ENCODE measurements around the gene LPCAT1.
A peak's percentile ranks its signal among the peaks of the same experiment; 100 is the strongest.

LPCAT1 gene

GRCh38 chr5:1513326-1514026, 10.3 kb downstream of the LPCAT1 start:
- Histone ChIP-seq H3K4me3 (ENCODE audit: low read depth, low read length) (no peak overlapping the region), H3K36me3 (peaks cover 21% of the 10 kb centered on the region), H3K27me3 (no peaks in the 10 kb centered on the region), H3K9me3 (no peaks in the 10 kb centered on the region), H3K4me1 (no peaks in the 10 kb centered on the region)
- no peak for TF ChIP-seq CTCF (IDR thresholded peaks at IDR 0.05; ENCODE audit: low read depth, low read length)
- DNase-seq: no peak

- TF ChIP-seq CTCF (IDR thresholded peaks at IDR 0.05; ENCODE audit: low read depth, low read length): no peak
- Histone ChIP-seq H3K9me3 (no peaks in the 10 kb centered on the region), H3K36me3 (peaks cover 20% of the 10 kb centered on the region), H3K4me3 (ENCODE audit: low read depth, low read length) (no peak overlapping the region), H3K27me3 (no peaks in the 10 kb centered on the region), H3K4me1 (no peaks in the 10 kb centered on the region)
- no peak for DNase-seq
These were observed 11.0 kb downstream of the LPCAT1 start for GRCh38 chr5:1512541-1513291.

- Histone ChIP-seq H3K9me3 (no peaks in the 10 kb centered on the region), H3K27me3 (no peaks in the 10 kb centered on the region), H3K4me3 (ENCODE audit: low read depth, low read length) (no peak overlapping the region), H3K36me3 (peaks cover 16% of the 10 kb centered on the region), H3K4me1 (no peaks in the 10 kb centered on the region)
- DNase-seq: peak; percentile 12
- 0 out of 2 replicates have a peak, but pooled peaks have one; percentile 4 for TF ChIP-seq CTCF (IDR thresholded peaks at IDR 0.05; ENCODE audit: low read depth, low read length)
These were observed 11.9 kb downstream of the LPCAT1 start for GRCh38 chr5:1511651-1512540.

- no peaks in the 10 kb centered on the region for H3K27me3 ChIP-seq
- TF ChIP-seq CTCF (IDR thresholded peaks at IDR 0.05; ENCODE audit: low read depth, low read length): no peak
- no peaks in the 10 kb centered on the region for H3K4me1 ChIP-seq
- H3K9me3 ChIP-seq: no peaks in the 10 kb centered on the region
- DNase-seq: peak; percentile 4
- H3K4me3 ChIP-seq (ENCODE audit: low read depth, low read length): no peak overlapping the region
- peaks cover 12% of the 10 kb centered on the region for H3K36me3 ChIP-seq
These were observed 12.7 kb downstream of the LPCAT1 start for GRCh38 chr5:1511048-1511447.

- peak; percentile 3 for DNase-seq
- peaks cover 12% of the 10 kb centered on the region for H3K36me3 ChIP-seq
These were observed 13.1 kb downstream of the LPCAT1 start for GRCh38 chr5:1510631-1511030.

More at GRCh38 chr5:1510631-1511030, 13.1 kb downstream of the LPCAT1 start:
- no peak overlapping the region for H3K4me3 ChIP-seq (ENCODE audit: low read depth, low read length)
- no peak for TF ChIP-seq CTCF (IDR thresholded peaks at IDR 0.05; ENCODE audit: low read depth, low read length)
- no peaks in the 10 kb centered on the region for H3K27me3 ChIP-seq
- no peaks in the 10 kb centered on the region for H3K9me3 ChIP-seq
- no peaks in the 10 kb centered on the region for H3K4me1 ChIP-seq

Data from BE2C (cell line).